HCT116 (cell line): Measurements from ENCODE around the gene SND1. TPM values are rescaled to one million over a fixed set of nuclear protein-coding genes. Genes with fewer than 3 reads are reported as not detected.

Experiments
- ATAC-seq: fragments of 200-7000 bp; cut with Tn5 transposase; 2 replicates; pipeline ENCODE4 v1.9.1; 2020; ENCODE audit warnings: mild to moderate bottlenecking, moderate library complexity
- BruUV-seq: library from RNA; stranded (reverse); fragments of 400-500 nt; replicated peaks from 2 replicates; lab custom pipeline; 2021; lab: Mats Ljungman, UMichigan
- CTCF ChIA-PET: fragments of 300-600 bp; sonication (Branson Sonifier 250); formaldehyde crosslinking; loops from one replicate; lab custom pipeline; 2021; ENCODE audit warnings: antibody characterized with exemption; lab: Charles Lee
- POLR2A ChIA-PET: fragments of 300-600, 350-600 bp; sonication (Branson Sonifier 250); formaldehyde crosslinking; loops from one replicate; lab custom pipeline; 2021; ENCODE audit warnings: antibody characterized with exemption; lab: Charles Lee
- RAD21 ChIA-PET, 2 experiments: fragments of 300-600 bp; sonication (Branson Sonifier 250); formaldehyde crosslinking; loops; one replicate each; lab custom pipeline; 2023; ENCODE audit warnings: low total read pairs in 2 of 2; ENCODE audit not compliant: uncharacterized antibody in 2 of 2, unreplicated experiment in 2 of 2, low non-redundant PET in 1 of 2; lab: Charles Lee
- DNase-seq: peaks from one replicate; pipeline ENCODE4 v3.0.0-alpha.2; 2010; ENCODE audit warnings: low read depth, low spot score
- H2AFZ ChIP-seq: fragments of 200-600 bp; shearing (Covaris generic), sonication (generic); 2 replicates; pipeline ENCODE4 v1.6.1; 2017; ENCODE audit warnings: low read depth, mixed run types, mixed read lengths, antibody characterized with exemption, low read length; ENCODE audit not compliant: poor library complexity, severe bottlenecking
- H3K27ac ChIP-seq: 2 replicates; pipeline ENCODE4 v1.5.1; 2012; ENCODE audit warnings: low read depth, low read length
- H3K27me3 ChIP-seq: fragments of 200-600 bp; sonication (generic); 2 replicates; pipeline ENCODE4 v1.6.1; 2016; ENCODE audit warnings: mixed run types, low read length, mixed read lengths; ENCODE audit not compliant: insufficient read depth
- H3K36me3 ChIP-seq, 2 experiments: fragments of 200-500 bp in 1 of 2; fragments of 200-600 bp in 1 of 2; sonication (Bioruptor generic) in 1 of 2; sonication (generic) in 1 of 2; 2 replicates each; pipeline versions ENCODE4 v1.5.1 to v1.6.1; 2014 to 2016; ENCODE audit warnings: low read length in 2 of 2, inconsistent platforms in 1 of 2, mixed read lengths in 1 of 2, mixed run types in 1 of 2; ENCODE audit not compliant: insufficient read depth in 2 of 2, control insufficient read depth in 1 of 2
- H3K4me1 ChIP-seq, 2 experiments: fragments of 200-600 bp in 1 of 2; sonication (generic) in 1 of 2; 2 replicates each; pipeline versions ENCODE4 v1.5.1 to v1.6.1; 2012 to 2017; ENCODE audit warnings: low read length in 2 of 2, inconsistent platforms in 1 of 2, mild to moderate bottlenecking in 1 of 2, mixed read lengths in 1 of 2, mixed run types in 1 of 2, moderate library complexity in 1 of 2; ENCODE audit not compliant: insufficient read depth in 2 of 2, control insufficient read depth in 1 of 2
- H3K4me2 ChIP-seq: fragments of 200-600 bp; sonication (generic); 2 replicates; pipeline ENCODE4 v1.6.1; 2017; ENCODE audit warnings: mixed run types, low read length, mixed read lengths
- H3K4me3 ChIP-seq, 2 experiments: fragments of 200-600 bp in 1 of 2; sonication (generic) in 1 of 2; replicated peaks in 1 of 2; 2 replicates each; pipeline ENCODE4 v1.5.1; 2011 to 2016; ENCODE audit warnings: low read length in 2 of 2, control low read depth in 1 of 2, low read depth in 1 of 2, mild to moderate bottlenecking in 1 of 2, mixed read lengths in 1 of 2, mixed run types in 1 of 2
- H3K79me2 ChIP-seq: fragments of 200-600 bp; sonication (generic); 2 replicates; pipeline ENCODE4 v1.6.1; 2017; ENCODE audit warnings: mild to moderate bottlenecking, mixed run types, low read length, moderate library complexity, mixed read lengths; ENCODE audit not compliant: insufficient read depth
- H3K9ac ChIP-seq: fragments of 200-600 bp; sonication (generic); 2 replicates; pipeline ENCODE4 v1.6.1; 2016; ENCODE audit warnings: low read length, mixed read lengths
- H3K9me2 ChIP-seq: fragments of 200-600 bp; sonication (generic), shearing (Covaris generic); 2 replicates; pipeline ENCODE4 v1.6.1; 2017; ENCODE audit warnings: mixed run types, mild to moderate bottlenecking, moderate library complexity; ENCODE audit not compliant: insufficient read depth
- H3K9me3 ChIP-seq, 2 experiments: fragments of 200-500 bp in 1 of 2; fragments of 200-600 bp in 1 of 2; sonication (Bioruptor generic) in 1 of 2; sonication (generic) in 1 of 2; 2 replicates each; pipeline ENCODE4 v1.6.1; 2014 to 2017; ENCODE audit warnings: low read length in 2 of 2, mixed read lengths in 2 of 2, inconsistent platforms in 1 of 2, low read depth in 1 of 2, mild to moderate bottlenecking in 1 of 2, mixed run types in 1 of 2, moderate library complexity in 1 of 2; ENCODE audit not compliant: control insufficient read depth in 1 of 2, insufficient read depth in 1 of 2
- H4K20me1 ChIP-seq: fragments of 200-600 bp; sonication (generic), shearing (Covaris generic); 2 replicates; pipeline ENCODE4 v1.6.1; 2017; ENCODE audit warnings: mixed run types, mild to moderate bottlenecking, moderate library complexity; ENCODE audit not compliant: insufficient read depth
- CEBPB ChIP-seq: IDR thresholded peaks from 2 replicates; pipeline ENCODE4 v1.6.1; 2012; ENCODE audit warnings: low read depth
- EGR1 ChIP-seq: IDR thresholded peaks from 2 replicates; pipeline ENCODE4 v1.6.1; 2012; ENCODE audit warnings: low read depth
- ELF1 ChIP-seq: IDR thresholded peaks from 2 replicates; pipeline ENCODE4 v1.6.1; 2012; ENCODE audit warnings: low read depth, borderline replicate concordance
- EZH2 ChIP-seq: fragments of 200-600 bp; sonication (generic); IDR thresholded peaks from 2 replicates; pipeline ENCODE4 v1.6.1; 2017; ENCODE audit warnings: antibody characterized with exemption, mixed run types
- FOSL1 ChIP-seq: IDR thresholded peaks from 2 replicates; pipeline ENCODE4 v1.6.1; 2012; ENCODE audit warnings: low read depth
- POLR2A ChIP-seq: IDR thresholded peaks from 2 replicates; pipeline ENCODE4 v1.7.0; 2011; ENCODE audit warnings: borderline replicate concordance; ENCODE audit not compliant: insufficient read depth, insufficient read length; ENCODE audit errors: extremely low read depth
- RAD21 ChIP-seq: IDR thresholded peaks from 2 replicates; pipeline ENCODE4 v1.6.1; 2012; ENCODE audit warnings: low read depth, mild to moderate bottlenecking
- SIN3A ChIP-seq: IDR thresholded peaks from 2 replicates; pipeline ENCODE4 v1.6.1; 2012; ENCODE audit warnings: low read depth
- SP1 ChIP-seq: IDR thresholded peaks from 2 replicates; pipeline ENCODE4 v1.6.1; 2012; ENCODE audit warnings: low read depth
- TCF7L2 ChIP-seq: IDR thresholded peaks from 2 replicates; pipeline ENCODE4 v1.7.0; 2011; ENCODE audit warnings: borderline replicate concordance, inconsistent platforms; ENCODE audit not compliant: insufficient read depth, insufficient read length; ENCODE audit errors: extremely low read depth
- ZNF274 ChIP-seq: fragments of 200-500 bp; sonication (Bioruptor generic); IDR thresholded peaks from 2 replicates; pipeline ENCODE4 v1.6.1; 2014; ENCODE audit warnings: mild to moderate bottlenecking, low read depth, low read length, inconsistent platforms
- intact Hi-C: fragments of 100-400 bp; cut with micrococcal nuclease; formaldehyde crosslinking; loops from 2 replicates; pipeline ENCODE4 v1.10.0; 2022
- total RNA-seq: library from RNA; stranded (reverse); gene quantifications from one replicate; pipeline ENCODE4 v1.2.1, GENCODE V29; 2021; ENCODE audit not compliant: unreplicated experiment
- TF ChIP-seq, protein P1 (sequence below): IDR thresholded peaks from 2 replicates; pipeline ENCODE4 v1.6.1; 2012; ENCODE audit warnings: low read depth

The SND1 gene
- total RNA-seq, 1 experiment from 2014 or later: 169 TPM

DNA sequence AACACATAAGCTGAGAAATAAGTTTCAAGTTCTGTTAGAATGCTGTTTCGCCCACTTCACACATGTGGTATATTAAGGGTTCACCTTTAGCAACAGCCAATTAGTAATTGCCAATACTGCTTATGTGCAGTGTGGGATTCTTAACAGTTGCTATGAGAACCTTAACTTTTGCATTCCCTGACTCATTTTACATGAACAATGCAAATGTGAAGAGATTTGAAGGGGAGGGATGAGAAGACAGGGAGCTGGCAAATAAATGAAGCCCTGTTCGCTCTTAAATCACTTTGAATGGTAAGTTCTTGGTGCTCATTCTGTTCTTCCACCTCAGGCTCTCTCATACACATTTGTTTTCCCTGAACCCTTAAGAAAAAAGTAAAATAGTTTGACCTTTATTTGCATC is 296.9 kb downstream of the SND1 start:
- BruUV-seq: no TSS peak
- no peaks in the 10 kb centered on the region for H3K79me2 ChIP-seq
- H2AFZ ChIP-seq: no peak overlapping the region
- no peak overlapping the region for H3K27ac ChIP-seq
- no peaks in the 10 kb centered on the region for H3K4me1 ChIP-seq
- H3K36me3 ChIP-seq: 0 out of 4 replicates have a peak, but pooled peaks cover 0 to 2% of the 10 kb centered on the region in 2 experiments
- H3K4me3 ChIP-seq: no peak overlapping the region
- H3K4me2 ChIP-seq: no peak overlapping the region
- ChIA-PET POLR2A (no interaction called here), CTCF (no interaction called here), RAD21 (no interaction called here)
- H3K9me2 ChIP-seq: no peaks in the 10 kb centered on the region
- intact Hi-C loops: no loop called here
- no peaks in the 10 kb centered on the region for H3K27me3 ChIP-seq
- ATAC-seq: no peak
- H4K20me1 ChIP-seq: 0 out of 2 replicates have a peak, but pooled peaks cover 5% of the 10 kb centered on the region
- TF ChIP-seq FOSL1 (no peak), SIN3A (no peak)
- DNase-seq: no peak
- H3K9me3 ChIP-seq: no peaks in the 10 kb centered on the region
- H3K9ac ChIP-seq: no peak overlapping the region

DNA sequence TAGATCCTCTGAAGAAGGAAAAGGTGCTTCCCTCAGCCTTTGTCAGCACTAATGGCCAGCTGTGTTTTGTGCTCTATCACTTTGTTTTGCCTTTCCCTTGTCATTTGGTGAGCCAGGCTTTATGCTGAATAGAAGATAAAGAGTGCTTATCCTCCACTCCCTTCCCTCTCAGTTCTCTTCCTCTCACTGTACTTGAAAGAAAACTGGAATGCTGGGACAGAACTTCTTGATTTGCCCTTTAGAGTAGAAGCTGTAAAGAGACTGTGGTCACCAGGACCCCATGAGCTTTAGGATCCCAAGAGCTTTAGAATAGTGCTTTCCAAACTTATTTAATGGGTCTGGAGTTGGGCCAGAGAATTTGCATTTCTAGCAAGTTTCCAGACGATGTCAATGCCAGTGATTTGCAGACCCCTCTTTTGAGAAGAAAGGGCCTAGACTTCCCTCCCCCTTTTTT is 297.8 kb downstream of the SND1 start:
- ChIA-PET CTCF (no interaction called here), RAD21 (no interaction called here), POLR2A (no interaction called here)
- no TSS peak for BruUV-seq
- Histone ChIP-seq H3K4me1 (no peaks in the 10 kb centered on the region), H3K79me2 (no peaks in the 10 kb centered on the region), H3K27ac (no peak overlapping the region), H3K4me2 (no peak overlapping the region), H2AFZ (no peak overlapping the region), H3K9ac (no peak overlapping the region), H4K20me1 (0 out of 2 replicates have a peak, but pooled peaks cover 10% of the 10 kb centered on the region), H3K4me3 (no peak overlapping the region), H3K9me3 (no peaks in the 10 kb centered on the region), H3K9me2 (no peaks in the 10 kb centered on the region), H3K36me3 (no peaks in the 10 kb centered on the region), H3K27me3 (no peaks in the 10 kb centered on the region)
- ATAC-seq (no peak), DNase-seq (no peak)
- TF ChIP-seq ELF1: no peak
- TF ChIP-seq CEBPB: no peak
- no peak for TF ChIP-seq FOSL1
- no peak for TF ChIP-seq ZNF274
- TF ChIP-seq POLR2A: no peak
- TF ChIP-seq, protein P1, sequence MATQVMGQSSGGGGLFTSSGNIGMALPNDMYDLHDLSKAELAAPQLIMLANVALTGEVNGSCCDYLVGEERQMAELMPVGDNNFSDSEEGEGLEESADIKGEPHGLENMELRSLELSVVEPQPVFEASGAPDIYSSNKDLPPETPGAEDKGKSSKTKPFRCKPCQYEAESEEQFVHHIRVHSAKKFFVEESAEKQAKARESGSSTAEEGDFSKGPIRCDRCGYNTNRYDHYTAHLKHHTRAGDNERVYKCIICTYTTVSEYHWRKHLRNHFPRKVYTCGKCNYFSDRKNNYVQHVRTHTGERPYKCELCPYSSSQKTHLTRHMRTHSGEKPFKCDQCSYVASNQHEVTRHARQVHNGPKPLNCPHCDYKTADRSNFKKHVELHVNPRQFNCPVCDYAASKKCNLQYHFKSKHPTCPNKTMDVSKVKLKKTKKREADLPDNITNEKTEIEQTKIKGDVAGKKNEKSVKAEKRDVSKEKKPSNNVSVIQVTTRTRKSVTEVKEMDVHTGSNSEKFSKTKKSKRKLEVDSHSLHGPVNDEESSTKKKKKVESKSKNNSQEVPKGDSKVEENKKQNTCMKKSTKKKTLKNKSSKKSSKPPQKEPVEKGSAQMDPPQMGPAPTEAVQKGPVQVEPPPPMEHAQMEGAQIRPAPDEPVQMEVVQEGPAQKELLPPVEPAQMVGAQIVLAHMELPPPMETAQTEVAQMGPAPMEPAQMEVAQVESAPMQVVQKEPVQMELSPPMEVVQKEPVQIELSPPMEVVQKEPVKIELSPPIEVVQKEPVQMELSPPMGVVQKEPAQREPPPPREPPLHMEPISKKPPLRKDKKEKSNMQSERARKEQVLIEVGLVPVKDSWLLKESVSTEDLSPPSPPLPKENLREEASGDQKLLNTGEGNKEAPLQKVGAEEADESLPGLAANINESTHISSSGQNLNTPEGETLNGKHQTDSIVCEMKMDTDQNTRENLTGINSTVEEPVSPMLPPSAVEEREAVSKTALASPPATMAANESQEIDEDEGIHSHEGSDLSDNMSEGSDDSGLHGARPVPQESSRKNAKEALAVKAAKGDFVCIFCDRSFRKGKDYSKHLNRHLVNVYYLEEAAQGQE: no peak
- TF ChIP-seq EGR1: no peak
- no peak for TF ChIP-seq TCF7L2
- no peak for TF ChIP-seq EZH2
- no peak for TF ChIP-seq SP1
- TF ChIP-seq SIN3A: no peak
- TF ChIP-seq RAD21: no peak
- intact Hi-C loops: no loop called here
